A549 (cell line): ENCODE results near the gene AFF3. TPM values are rescaled to one million over a fixed set of nuclear protein-coding genes. Genes with fewer than 3 reads are reported as not detected.

Experiments
- ATAC-seq, 2 experiments: fragments of 200-7000 bp in 1 of 2; fragments of >200 bp in 1 of 2; cut with Nextera tagmentation in 1 of 2; cut with Tn5 transposase in 1 of 2; 3 replicates each; pipeline versions ENCODE4 v1.8.0 to v1.9.1; 2018 to 2020; ENCODE audit warnings: mild to moderate bottlenecking in 1 of 2, moderate library complexity in 1 of 2
- CTCF ChIA-PET: fragments of 300-600 bp; sonication (Branson Sonifier 250); formaldehyde crosslinking; extraction: SDS; loops from one replicate; lab custom pipeline; 2021; ENCODE audit warnings: antibody characterized with exemption, inconsistent platforms; lab: Yijun Ruan, JAX
- POLR2A ChIA-PET: fragments of 350-600 bp; formaldehyde crosslinking; extraction: SDS; loops from one replicate; lab custom pipeline; 2021; ENCODE audit warnings: antibody characterized with exemption, inconsistent platforms; lab: Yijun Ruan, JAX
- DNase-seq, 2 experiments: peaks; one replicate each; pipeline versions ENCODE4 v3.0.0 to v3.0.0-alpha.2; 2011 to 2016; ENCODE audit warnings: low read depth in 1 of 2, low spot score in 1 of 2
- FAIRE-seq: peaks from 2 replicates; lab custom pipeline; 2011; peaks lifted over from hg19 to GRCh38; lab: Jason Lieb, UNC
- H3K27ac ChIP-seq, 2 experiments: fragments of >200 bp; sonication (Bioruptor Twin); formaldehyde crosslinking; 3 replicates each; pipeline ENCODE4 v1.5.1; 2016 to 2017
- H3K4me1 ChIP-seq: fragments of >200 bp; sonication (Bioruptor Twin); formaldehyde crosslinking; 3 replicates; pipeline ENCODE4 v1.6.1; 2016
- H3K4me2 ChIP-seq: fragments of >200 bp; sonication (Bioruptor Twin); formaldehyde crosslinking; 3 replicates; pipeline ENCODE4 v1.6.1; 2016
- H3K4me3 ChIP-seq: fragments of >200 bp; sonication (Bioruptor Twin); formaldehyde crosslinking; 3 replicates; pipeline ENCODE4 v1.5.1; 2016
- H3K9me3 ChIP-seq: fragments of >200 bp; sonication (Bioruptor Twin); formaldehyde crosslinking; 3 replicates; pipeline ENCODE4 v1.6.1; 2016
- BHLHE40 ChIP-seq: IDR thresholded peaks from 2 replicates; pipeline ENCODE4 v1.6.1; 2012; ENCODE audit warnings: low read depth, low read length, inconsistent platforms
- CBX8 ChIP-seq: fragments of 200-600 bp; sonication (generic); IDR thresholded peaks from 2 replicates; pipeline ENCODE4 v1.6.1; 2016
- CEBPB ChIP-seq, 2 experiments: fragments of >200 bp in 1 of 2; sonication (Bioruptor Twin) in 1 of 2; formaldehyde crosslinking in 1 of 2; IDR thresholded peaks; 2 replicates each; pipeline ENCODE4 v1.6.1; 2012 to 2016
- CTCF ChIP-seq: fragments of >200 bp; sonication (Bioruptor Twin); formaldehyde crosslinking; IDR thresholded peaks from 3 replicates; pipeline ENCODE4 v1.5.1; 2016
- E2F6 ChIP-seq: IDR thresholded peaks from 2 replicates; pipeline ENCODE4 v1.6.1; 2012; ENCODE audit warnings: low read depth, borderline replicate concordance
- EHF ChIP-seq: fragments of 250-450 bp; sonication (Bioruptor Pico); IDR thresholded peaks from 2 replicates; pipeline ENCODE4 v1.5.0; 2020; ENCODE audit warnings: mild to moderate bottlenecking
- ELK1 ChIP-seq: fragments of 150-350 bp; IDR thresholded peaks from 2 replicates; pipeline ENCODE4 v1.6.1; 2014; ENCODE audit warnings: low read depth, mild to moderate bottlenecking, low read length
- GATA3 ChIP-seq: IDR thresholded peaks from 2 replicates; pipeline ENCODE4 v1.6.1; 2012; ENCODE audit warnings: borderline replicate concordance
- HOXA7 ChIP-seq: fragments of 250-450 bp; sonication (Bioruptor Pico); IDR thresholded peaks from 2 replicates; pipeline ENCODE4 v1.5.0; 2020; ENCODE audit warnings: mild to moderate bottlenecking, moderate library complexity
- JUNB ChIP-seq: fragments of >200 bp; sonication (Bioruptor Twin); formaldehyde crosslinking; IDR thresholded peaks from 2 replicates; pipeline ENCODE4 v1.6.1; 2016
- MAZ ChIP-seq: fragments of 150-350 bp; IDR thresholded peaks from 2 replicates; pipeline ENCODE4 v1.6.1; 2014; ENCODE audit warnings: antibody characterized with exemption, low read depth, low read length, borderline replicate concordance
- PBX3 ChIP-seq: IDR thresholded peaks from 2 replicates; pipeline ENCODE4 v1.6.1; 2012
- POLR2AphosphoS2 ChIP-seq: conservative IDR thresholded peaks from 2 replicates; pipeline ENCODE4 v1.6.1; 2012; ENCODE audit warnings: low read length, improper control_type of control experiment, inconsistent platforms
- RAD21 ChIP-seq, 2 experiments: fragments of >200 bp in 1 of 2; sonication (Bioruptor Twin) in 1 of 2; formaldehyde crosslinking in 1 of 2; IDR thresholded peaks in 1 of 2; conservative IDR thresholded peaks in 1 of 2; 2 replicates in 1 of 2; 3 replicates in 1 of 2; pipeline ENCODE4 v1.6.1; 2012 to 2018; ENCODE audit warnings: inconsistent platforms in 1 of 2
- REST ChIP-seq: fragments of 200-600 bp; sonication (generic); IDR thresholded peaks from 2 replicates; pipeline ENCODE4 v1.6.1; 2016; ENCODE audit warnings: antibody characterized with exemption, mild to moderate bottlenecking, moderate library complexity
- RFX5 ChIP-seq: fragments of 450-650 bp; IDR thresholded peaks from 2 replicates; pipeline ENCODE4 v1.7.1; 2014; ENCODE audit warnings: antibody characterized with exemption, mild to moderate bottlenecking, moderate library complexity
- SREBF2 ChIP-seq: fragments of 450-650 bp; IDR thresholded peaks from 2 replicates; pipeline ENCODE4 v1.6.1; 2014; ENCODE audit warnings: mild to moderate bottlenecking, moderate library complexity
- TP53 ChIP-seq: fragments of 250-450 bp; sonication (Bioruptor Pico); IDR thresholded peaks from 2 replicates; pipeline ENCODE4 v1.5.0; 2021; ENCODE audit warnings: mild to moderate bottlenecking, moderate library complexity
- ZC3H11A ChIP-seq: fragments of 450-650 bp; IDR thresholded peaks from 2 replicates; pipeline ENCODE4 v1.6.1; 2014; ENCODE audit warnings: antibody characterized with exemption, mild to moderate bottlenecking
- WGBS: methylation state at CpG from one replicate; pipeline ENCODE4 v1.1.6; 2017; ENCODE audit errors: missing lambda C conversion rate; 5-methylcytosine and 5-hydroxymethylcytosine counted together
- polyA plus RNA-seq, 4 experiments: library from polyadenylated mRNA; depleted of rRNA in 3 of 4; stranded (reverse); fragments of >200 nt; fragmentation: RNase III in 1 of 4; extraction: RNeasy Plus Mini Kit Qiagen cat#74134 plus additional on column Dnase treatment in 1 of 4; gene quantifications; 2 replicates in 3 of 4; 3 replicates in 1 of 4; pipeline ENCODE4 v1.2.3, GENCODE V29; 2011 to 2017
- TF ChIP-seq, protein P1 (sequence below): IDR thresholded peaks from 2 replicates; pipeline ENCODE4 v1.6.1; 2012

Gene AFF3
- polyA plus RNA-seq, 2 of the 4 experiments (the other 2 are of a cell fraction), result not detected

DNA sequence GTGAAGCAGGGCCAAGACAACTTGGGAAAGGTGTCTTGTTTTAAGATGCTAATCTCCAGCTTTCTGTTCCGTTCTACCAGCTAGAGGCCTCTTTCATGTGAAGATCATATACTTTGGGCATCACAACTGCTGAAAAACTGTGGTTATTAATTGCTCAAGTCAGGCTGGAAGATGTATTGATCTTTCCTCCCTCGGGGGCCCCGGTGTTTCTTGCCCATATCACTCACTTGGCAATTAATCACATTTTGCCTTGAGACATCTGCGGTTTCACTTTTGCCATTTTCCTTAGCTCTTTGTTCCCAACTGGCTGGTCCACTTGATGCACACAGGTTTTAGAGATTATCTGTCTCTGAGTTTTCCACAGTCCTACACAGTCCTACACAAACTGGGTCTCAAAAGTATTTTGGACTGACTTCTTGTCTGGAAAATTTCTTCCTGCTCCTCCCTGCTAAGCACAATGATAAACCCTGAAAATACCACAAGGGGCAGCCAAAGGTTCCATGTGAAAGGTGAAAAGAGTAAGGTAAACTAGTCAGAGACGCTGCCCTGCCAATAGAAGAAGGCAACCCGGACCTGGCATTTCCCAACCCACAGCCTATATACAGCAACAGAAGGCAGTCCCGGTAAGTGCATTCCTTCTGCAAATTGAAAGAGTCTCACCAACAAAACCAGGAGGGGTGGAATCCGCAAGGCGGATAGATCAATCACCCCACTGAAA, 181.0 kb downstream of the AFF3 start:
- ATAC-seq (no peak), FAIRE-seq (no peak), DNase-seq (no peak)
- Histone ChIP-seq H3K4me3 (no peak overlapping the region), H3K27ac (no peak overlapping the region), H3K9me3 (no peaks in the 10 kb centered on the region), H3K4me2 (no peak overlapping the region), H3K4me1 (no peaks in the 10 kb centered on the region)
- TF ChIP-seq BHLHE40 (no peak), SREBF2 (no peak), RAD21 (conservative IDR thresholded peaks at IDR 0.05 in 1 of 2, IDR thresholded peaks at IDR 0.05 in 1 of 2) (no peak), MAZ (no peak), CBX8 (no peak), E2F6 (no peak), ELK1 (no peak), GATA3 (no peak), ZC3H11A (no peak), EHF (no peak), CEBPB (IDR thresholded peaks at IDR 0.05) (no peak), HOXA7 (no peak), CTCF (no peak), PBX3 (no peak), RFX5 (no peak), TP53 (CRISPR knock-in tag) (no peak), REST (no peak)
- TF ChIP-seq, protein P1, sequence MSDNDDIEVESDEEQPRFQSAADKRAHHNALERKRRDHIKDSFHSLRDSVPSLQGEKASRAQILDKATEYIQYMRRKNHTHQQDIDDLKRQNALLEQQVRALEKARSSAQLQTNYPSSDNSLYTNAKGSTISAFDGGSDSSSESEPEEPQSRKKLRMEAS, result no peak
- ChIA-PET POLR2A (no interaction called here), CTCF (interaction anchor here (0.8 kb wide), 1 partner anchor 14 kb away, joined by 3 read pairs; no protein-coding TSS in a partner anchor)
- 52% methylated on average over 9 of the region's 9 CpGs for WGBS

DNA sequence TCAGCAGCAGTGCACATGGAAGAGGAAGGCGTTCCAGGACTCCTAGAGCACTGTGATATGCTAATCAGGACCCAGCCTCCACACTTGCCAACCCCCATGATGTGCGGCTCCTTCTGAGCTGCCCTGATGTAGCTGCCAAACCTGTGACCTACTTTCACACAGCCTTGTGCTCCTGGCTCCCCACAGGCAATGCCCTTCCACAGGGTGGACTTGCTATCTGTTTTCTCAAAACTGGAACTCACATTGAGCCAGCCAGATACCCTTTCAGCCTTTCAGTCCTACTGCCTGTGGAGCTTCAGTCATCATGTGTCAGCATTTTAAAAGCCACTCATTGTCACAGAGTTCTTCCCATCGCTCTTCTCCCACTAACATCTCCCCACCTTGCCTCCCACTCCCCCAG, 181.6 kb downstream of the AFF3 start:
- no peaks in the 10 kb centered on the region for H3K9me3 ChIP-seq
- no peak overlapping the region for H3K27ac ChIP-seq
- 20% methylated on average over 3 of the region's 3 CpGs for WGBS
- CTCF ChIA-PET, result interaction anchor here (0.8 kb wide), 1 partner anchor 14 kb away, joined by 3 read pairs; no protein-coding TSS in a partner anchor
- H3K4me2 ChIP-seq, result no peak overlapping the region
- no peak overlapping the region for H3K4me3 ChIP-seq
- no peak for DNase-seq
- no peaks in the 10 kb centered on the region for H3K4me1 ChIP-seq
- TF ChIP-seq JUNB (no peak), POLR2AphosphoS2 (no peak), E2F6 (no peak), ZC3H11A (no peak)
- TF ChIP-seq, protein P1, result no peak
- TF ChIP-seq, all 56 proteins: peak for 0
- FAIRE-seq, result no peak
- POLR2A ChIA-PET, result no interaction called here
- no peak for ATAC-seq
